OCI-LY7 (cell line): ENCODE data around the gene NOTO. TPM values are rescaled to one million over a fixed set of nuclear protein-coding genes. Genes with fewer than 3 reads are reported as not detected.

ENCODE experiments used
- BruUV-seq: library from RNA; stranded (reverse); fragments of 400-500 nt; replicated peaks from 2 replicates; lab custom pipeline; 2021; lab: Mats Ljungman, UMichigan
- CTCF ChIA-PET: fragments of 300-600 bp; sonication (Branson Sonifier 250); formaldehyde crosslinking; loops from one replicate; lab custom pipeline; 2022; ENCODE audit warnings: antibody characterized with exemption; ENCODE audit not compliant: unreplicated experiment; lab: Charles Lee
- POLR2A ChIA-PET: fragments of 300-600 bp; sonication (Branson Sonifier 250); formaldehyde crosslinking; loops from one replicate; lab custom pipeline; 2022; ENCODE audit warnings: antibody characterized with exemption; lab: Charles Lee
- DNase-seq: peaks from one replicate; pipeline ENCODE4 v3.0.0-alpha.2; 2015; ENCODE audit warnings: low spot score
- H2AFZ ChIP-seq: fragments of 200-600 bp; sonication (generic), shearing (Covaris generic); 2 replicates; pipeline ENCODE4 v1.6.1; 2014; ENCODE audit warnings: mild to moderate bottlenecking, antibody characterized with exemption, low read length, moderate library complexity
- H3K27ac ChIP-seq: fragments of 200-600 bp; sonication (generic); 2 replicates; pipeline ENCODE4 v1.5.1; 2014; ENCODE audit warnings: mixed run types, low read depth, mild to moderate bottlenecking, moderate library complexity, low read length, inconsistent platforms; ENCODE audit not compliant: poor library complexity, severe bottlenecking
- H3K36me3 ChIP-seq: fragments of 200-600 bp; sonication (generic); 2 replicates; pipeline ENCODE4 v1.6.1; 2014; ENCODE audit warnings: mild to moderate bottlenecking, antibody characterized with exemption, low read length, moderate library complexity, mixed read lengths; ENCODE audit not compliant: insufficient read depth
- H3K4me1 ChIP-seq: fragments of 200-600 bp; sonication (generic); 2 replicates; pipeline ENCODE4 v1.5.1; 2014; ENCODE audit warnings: mild to moderate bottlenecking, low read length; ENCODE audit not compliant: insufficient read depth, poor library complexity, severe bottlenecking
- H3K4me2 ChIP-seq: fragments of 200-600 bp; sonication (generic); 2 replicates; pipeline ENCODE4 v1.6.1; 2014; ENCODE audit warnings: mild to moderate bottlenecking, low read length
- H3K4me3 ChIP-seq: fragments of 200-600 bp; sonication (generic); 2 replicates; pipeline ENCODE4 v1.5.1; 2014; ENCODE audit warnings: mild to moderate bottlenecking, low read depth, low read length; ENCODE audit not compliant: poor library complexity, severe bottlenecking
- H3K79me2 ChIP-seq: fragments of 200-600 bp; sonication (generic); 2 replicates; pipeline ENCODE4 v1.6.1; 2016; ENCODE audit warnings: low read depth, mild to moderate bottlenecking, low read length, moderate library complexity, mixed read lengths; ENCODE audit not compliant: insufficient read depth
- H3K9me2 ChIP-seq: fragments of 200-600 bp; sonication (generic); 2 replicates; pipeline ENCODE4 v1.6.1; 2016; ENCODE audit warnings: mild to moderate bottlenecking, low read length, mixed read lengths; ENCODE audit not compliant: insufficient read depth
- H3K9me3 ChIP-seq: fragments of 200-600 bp; sonication (generic); 2 replicates; pipeline ENCODE4 v1.6.1; 2014; ENCODE audit warnings: mild to moderate bottlenecking, mixed run types, low read length, mixed read lengths
- H4K20me1 ChIP-seq: fragments of 200-600 bp; sonication (generic); 2 replicates; pipeline ENCODE4 v1.6.1; 2014; ENCODE audit warnings: mild to moderate bottlenecking, antibody characterized with exemption, low read length, moderate library complexity, mixed read lengths; ENCODE audit not compliant: insufficient read depth
- EZH2phosphoT487 ChIP-seq: fragments of 200-600 bp; sonication (generic); IDR thresholded peaks from 2 replicates; pipeline ENCODE4 v1.6.1; 2018; ENCODE audit warnings: low read depth, borderline replicate concordance, mild to moderate bottlenecking, mixed run types, antibody characterized with exemption, low read length, moderate library complexity, mixed read lengths
- intact Hi-C: fragments of 100-400 bp; cut with micrococcal nuclease; formaldehyde crosslinking; loops from one replicate; pipeline ENCODE4 v1.10.0; 2022; ENCODE audit not compliant: unreplicated experiment
- total RNA-seq, 2 experiments: library from RNA; depleted of rRNA in 1 of 2; stranded (reverse); fragments of >200 nt in 1 of 2; shearing (Covaris generic) in 1 of 2; gene quantifications; 2 replicates each; pipeline ENCODE4 v1.2.3, GENCODE V29; 2014 to 2022
- TF ChIP-seq, protein P1 (sequence below): fragments of 200-600 bp; sonication (generic); conservative IDR thresholded peaks from 2 replicates; pipeline ENCODE4 v1.5.1; 2014; ENCODE audit warnings: mild to moderate bottlenecking, antibody characterized with exemption, low read length, moderate library complexity, mixed read lengths

Gene NOTO
- total RNA-seq, 2 experiments from 2014 or later = not detected

GRCh38 chr2:73257425-73258125 lies 55.2 kb downstream of the NOTO start:
- Histone ChIP-seq H3K4me1 (no peaks in the 10 kb centered on the region), H3K9me2 (no peaks in the 10 kb centered on the region), H3K4me2 (no peak overlapping the region), H3K9me3 (no peaks in the 10 kb centered on the region), H3K36me3 (peaks cover 85% of the 10 kb centered on the region), H3K79me2 (no peaks in the 10 kb centered on the region), H3K4me3 (no peak overlapping the region), H2AFZ (no peak overlapping the region), H3K27ac (no peak overlapping the region), H4K20me1 (no peaks in the 10 kb centered on the region)
- CTCF ChIA-PET = no interaction called here
- no peak for DNase-seq
- POLR2A ChIA-PET = no interaction called here
- intact Hi-C loops = no loop called here
- TF ChIP-seq, protein P1, sequence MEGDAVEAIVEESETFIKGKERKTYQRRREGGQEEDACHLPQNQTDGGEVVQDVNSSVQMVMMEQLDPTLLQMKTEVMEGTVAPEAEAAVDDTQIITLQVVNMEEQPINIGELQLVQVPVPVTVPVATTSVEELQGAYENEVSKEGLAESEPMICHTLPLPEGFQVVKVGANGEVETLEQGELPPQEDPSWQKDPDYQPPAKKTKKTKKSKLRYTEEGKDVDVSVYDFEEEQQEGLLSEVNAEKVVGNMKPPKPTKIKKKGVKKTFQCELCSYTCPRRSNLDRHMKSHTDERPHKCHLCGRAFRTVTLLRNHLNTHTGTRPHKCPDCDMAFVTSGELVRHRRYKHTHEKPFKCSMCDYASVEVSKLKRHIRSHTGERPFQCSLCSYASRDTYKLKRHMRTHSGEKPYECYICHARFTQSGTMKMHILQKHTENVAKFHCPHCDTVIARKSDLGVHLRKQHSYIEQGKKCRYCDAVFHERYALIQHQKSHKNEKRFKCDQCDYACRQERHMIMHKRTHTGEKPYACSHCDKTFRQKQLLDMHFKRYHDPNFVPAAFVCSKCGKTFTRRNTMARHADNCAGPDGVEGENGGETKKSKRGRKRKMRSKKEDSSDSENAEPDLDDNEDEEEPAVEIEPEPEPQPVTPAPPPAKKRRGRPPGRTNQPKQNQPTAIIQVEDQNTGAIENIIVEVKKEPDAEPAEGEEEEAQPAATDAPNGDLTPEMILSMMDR = no peak
- TF ChIP-seq EZH2phosphoT487 = no peak
- BruUV-seq = no TSS peak

DNA sequence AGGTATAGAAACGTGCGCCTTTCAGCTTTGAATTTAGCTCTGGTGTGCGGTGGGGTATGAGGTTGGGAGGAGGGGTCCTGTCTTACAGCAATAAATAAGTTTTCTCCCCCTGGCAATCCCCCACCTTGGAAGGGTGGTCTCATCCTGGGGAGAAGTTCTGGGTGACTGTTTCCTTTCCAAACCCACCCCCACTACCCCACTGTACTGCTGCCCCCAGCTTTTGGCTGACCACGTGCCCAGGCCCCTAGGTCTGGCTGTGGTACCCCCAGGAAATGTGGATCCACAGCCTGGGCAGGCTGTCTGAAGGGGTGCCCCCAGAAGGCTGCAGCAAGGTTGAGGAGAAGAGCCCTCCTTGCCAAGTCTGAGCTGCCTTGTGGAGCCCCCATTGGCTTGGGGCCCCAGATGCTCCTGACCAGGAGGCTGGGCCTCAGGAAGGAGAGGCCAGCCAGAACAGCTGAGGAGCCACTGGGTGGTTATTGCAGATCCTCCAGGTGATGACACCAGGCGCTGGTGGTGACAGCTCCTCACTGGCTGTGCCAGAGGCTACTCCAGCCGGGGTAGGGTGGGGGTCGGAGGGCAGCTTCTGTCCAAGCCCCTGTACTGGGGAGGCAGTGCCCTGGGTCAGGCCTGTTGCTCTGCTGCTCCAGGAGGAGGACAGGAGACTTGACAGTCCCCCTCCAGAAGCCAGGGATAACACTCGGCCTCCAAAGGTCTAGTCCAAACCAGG lies 56.0 kb downstream of the NOTO start:
- TF ChIP-seq EZH2phosphoT487 = no peak
- Histone ChIP-seq H3K79me2 (no peaks in the 10 kb centered on the region), H3K27ac (no peak overlapping the region), H3K9me2 (no peaks in the 10 kb centered on the region), H3K4me2 (no peak overlapping the region), H2AFZ (no peak overlapping the region), H4K20me1 (no peaks in the 10 kb centered on the region), H3K4me1 (no peaks in the 10 kb centered on the region), H3K36me3 (peaks cover 84% of the 10 kb centered on the region), H3K4me3 (no peak overlapping the region), H3K9me3 (no peaks in the 10 kb centered on the region)
- ChIA-PET POLR2A (interaction anchor here (0.6 kb wide), 1 partner anchor 518 kb away, joined by 4 read pairs; no protein-coding TSS in a partner anchor), CTCF (interaction anchor here (0.5 kb wide), 1 partner anchor 34 kb away, joined by 3 read pairs; no protein-coding TSS in a partner anchor)
- no peak for DNase-seq
- no TSS peak for BruUV-seq
- intact Hi-C loops = no loop called here

DNA sequence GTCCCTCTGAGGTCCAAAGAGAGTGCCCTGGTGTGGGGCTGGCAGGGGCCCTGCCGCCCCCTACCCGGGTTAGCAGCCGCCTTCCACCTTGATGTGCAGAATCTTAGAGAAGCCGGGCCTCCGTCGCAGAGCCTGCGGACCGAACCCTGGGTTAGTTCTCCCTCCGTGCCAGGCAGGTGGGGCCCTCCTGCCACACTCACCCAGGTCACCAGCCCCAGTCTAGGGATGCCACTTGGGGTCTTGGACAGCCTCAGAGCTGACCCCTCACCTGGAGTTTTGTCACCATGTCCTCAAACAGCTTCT lies 56.5 kb downstream of the NOTO start:
- intact Hi-C loops = no loop called here
- BruUV-seq = no TSS peak
- POLR2A ChIA-PET = no interaction called here
- no peak for DNase-seq
- Histone ChIP-seq H2AFZ (no peak overlapping the region), H3K36me3 (peaks cover 84% of the 10 kb centered on the region), H4K20me1 (no peaks in the 10 kb centered on the region), H3K4me1 (no peaks in the 10 kb centered on the region), H3K9me3 (no peaks in the 10 kb centered on the region), H3K27ac (no peak overlapping the region), H3K79me2 (no peaks in the 10 kb centered on the region), H3K9me2 (no peaks in the 10 kb centered on the region), H3K4me3 (no peak overlapping the region), H3K4me2 (no peak overlapping the region)
- TF ChIP-seq, protein P1 = no peak
- no peak for TF ChIP-seq EZH2phosphoT487
- CTCF ChIA-PET = interaction anchor here (0.5 kb wide), 1 partner anchor 34 kb away, joined by 3 read pairs; no protein-coding TSS in a partner anchor
